ENCODE measurements around the gene PGBD4.

GRCh38 chr15:34070003-34070402 lies 31.9 kb upstream of the PGBD4 start:
- TF ChIP-seq CTCF (conservative IDR thresholded peaks at IDR 0.05; ENCODE audit: low read length) (no peak), EZH2phosphoT487 (IDR thresholded peaks at IDR 0.05; ENCODE audit: borderline replicate concordance, low read depth, low read length) (no peak)
